Measurements from ENCODE around the gene PICALM. TPM values are rescaled to one million over a fixed set of nuclear protein-coding genes. Genes with fewer than 3 reads are reported as not detected.

The PICALM gene
- total and polyA plus RNA-seq, 2 of the 13 experiments (the other 11 are each of a cell fraction or from before 2014, with no cell fraction given), result 97.6 to 154 TPM

DNA sequence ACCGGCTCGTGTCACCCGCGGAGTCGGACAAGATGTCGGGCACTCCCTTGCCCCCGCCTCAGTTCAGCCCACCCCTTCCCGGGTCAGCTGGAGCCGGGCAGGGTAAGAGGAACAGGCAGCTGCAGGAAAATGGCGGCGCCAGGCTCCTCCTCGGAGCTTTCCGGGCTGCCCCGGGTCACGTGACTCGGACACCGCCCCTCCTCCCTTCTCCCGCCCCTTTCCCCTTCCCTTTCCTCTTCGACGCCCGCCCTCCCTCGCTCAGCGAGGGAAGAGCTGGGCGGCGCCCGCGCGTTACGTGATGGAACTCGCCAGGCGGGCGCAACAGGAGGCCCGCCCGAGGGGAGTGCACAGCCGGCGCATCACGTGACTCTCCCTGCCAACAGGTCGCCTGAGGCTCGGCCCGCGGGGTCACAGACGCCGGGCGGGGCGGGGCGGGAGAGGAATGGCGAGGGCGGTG is at the start of gene PICALM (continued):
- TF ChIP-seq ZNF609 (CRISPR knock-in tag; IDR thresholded peaks at IDR 0.05; ENCODE audit: borderline replicate concordance) (peak; percentile 52; the same call in 1 of the 2 replicates), TFDP1 (CRISPR knock-in tag; IDR thresholded peaks at IDR 0.05; ENCODE audit: borderline replicate concordance) (peak; percentile 91; the same call in 1 of the 2 replicates), ASH2L (IDR thresholded peaks at IDR 0.05; ENCODE audit: insufficient read length, low read depth, low read length) (no peak), NFE2L1 (CRISPR knock-in tag; IDR thresholded peaks at IDR 0.05; ENCODE audit: borderline replicate concordance) (no peak), DMAP1 (CRISPR knock-in tag; IDR thresholded peaks at IDR 0.05) (no peak), ZNF546 (CRISPR knock-in tag; conservative IDR thresholded peaks at IDR 0.05) (0 out of 2 replicates have a peak, but pooled peaks have one; percentile 40), AGO1 (IDR thresholded peaks at IDR 0.05; ENCODE audit: low read depth, low read length, poor library complexity, severe bottlenecking) (peak; percentile 39), ZNF615 (CRISPR knock-in tag; IDR thresholded peaks at IDR 0.05; ENCODE audit: borderline replicate concordance) (no peak), ZBTB7A (CRISPR knock-in tag; IDR thresholded peaks at IDR 0.05) (peak; percentile 49; the same call in 1 of the 2 replicates), TRAFD1 (CRISPR knock-in tag; IDR thresholded peaks at IDR 0.05; ENCODE audit: borderline replicate concordance) (peak; percentile 88; the same call in 1 of the 2 replicates), SPEN (CRISPR knock-in tag; IDR thresholded peaks at IDR 0.05; ENCODE audit: low read depth) (peak; percentile 86), PHF21A (CRISPR knock-in tag; IDR thresholded peaks at IDR 0.05) (no peak), ZNF777 (CRISPR knock-in tag; IDR thresholded peaks at IDR 0.05) (0 out of 2 replicates have a peak, but pooled peaks have one; percentile 17), ZNF670 (CRISPR knock-in tag; IDR thresholded peaks at IDR 0.05; ENCODE audit: borderline replicate concordance) (peak; percentile 96; the same call in 1 of the 2 replicates), NR2C2 (CRISPR knock-in tag; IDR thresholded peaks at IDR 0.05; ENCODE audit: borderline replicate concordance) (peak; percentile 85), CREM (IDR thresholded peaks at IDR 0.05) (peak; percentile 19; the same call in 1 of the 2 replicates), CREM (CRISPR knock-in tag; IDR thresholded peaks at IDR 0.05) (no peak), ZSCAN20 (CRISPR knock-in tag; IDR thresholded peaks at IDR 0.05; ENCODE audit: borderline replicate concordance) (no peak), HOXA3 (CRISPR knock-in tag; IDR thresholded peaks at IDR 0.05) (peak; percentile 88), CEBPG (CRISPR knock-in tag; IDR thresholded peaks at IDR 0.05) (peak; percentile 44; the same call in 1 of the 2 replicates), PHF20 (CRISPR knock-in tag; IDR thresholded peaks at IDR 0.05) (peak; percentile 62; the same call in 1 of the 2 replicates)
- TF ChIP-seq, protein P1, sequence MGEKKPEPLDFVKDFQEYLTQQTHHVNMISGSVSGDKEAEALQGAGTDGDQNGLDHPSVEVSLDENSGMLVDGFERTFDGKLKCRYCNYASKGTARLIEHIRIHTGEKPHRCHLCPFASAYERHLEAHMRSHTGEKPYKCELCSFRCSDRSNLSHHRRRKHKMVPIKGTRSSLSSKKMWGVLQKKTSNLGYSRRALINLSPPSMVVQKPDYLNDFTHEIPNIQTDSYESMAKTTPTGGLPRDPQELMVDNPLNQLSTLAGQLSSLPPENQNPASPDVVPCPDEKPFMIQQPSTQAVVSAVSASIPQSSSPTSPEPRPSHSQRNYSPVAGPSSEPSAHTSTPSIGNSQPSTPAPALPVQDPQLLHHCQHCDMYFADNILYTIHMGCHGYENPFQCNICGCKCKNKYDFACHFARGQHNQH (CRISPR knock-in tag; IDR thresholded peaks at IDR 0.05), result peak; percentile 66; the same call in 1 of the 2 replicates
